GM12878 (cell line): ENCODE data around the gene DCPS.

Source experiments
- POLR2A ChIP-seq: IDR thresholded peaks from 2 replicates; pipeline ENCODE4 v1.6.1; 2011; ENCODE audit warnings: low read depth, mild to moderate bottlenecking, low read length
- POLR2AphosphoS5 ChIP-seq: IDR thresholded peaks from 2 replicates; pipeline ENCODE4 v1.6.1; 2011; ENCODE audit warnings: mild to moderate bottlenecking, low read length, inconsistent platforms
- SIN3A ChIP-seq: IDR thresholded peaks from 2 replicates; pipeline ENCODE4 v1.6.1; 2012; ENCODE audit warnings: low read depth, low read length, improper control_type of control experiment
- SREBF2 ChIP-seq: IDR thresholded peaks from 2 replicates; pipeline ENCODE4 v1.6.1; 2012; ENCODE audit warnings: mild to moderate bottlenecking, low read length
- ZSCAN29 ChIP-seq: fragments of 450-650 bp; IDR thresholded peaks from 2 replicates; pipeline ENCODE4 v1.6.1; 2017; ENCODE audit warnings: mild to moderate bottlenecking, moderate library complexity
- TF ChIP-seq, protein P1 (sequence below): IDR thresholded peaks from 2 replicates; pipeline ENCODE4 v1.6.1; 2012; ENCODE audit warnings: low read depth, low read length, improper control_type of control experiment
- TF ChIP-seq, protein P2 (sequence below), 3 experiments: IDR thresholded peaks in 2 of 3; conservative IDR thresholded peaks in 1 of 3; 2 replicates each; pipeline ENCODE4 v1.5.1; 2011; ENCODE audit warnings: low read depth in 3 of 3, low read length in 3 of 3, mild to moderate bottlenecking in 3 of 3, control low read depth in 2 of 3, moderate library complexity in 2 of 3, inconsistent platforms in 1 of 3, mixed read lengths in 1 of 3; ENCODE audit not compliant: control insufficient read depth in 2 of 3, insufficient read depth in 1 of 3; ENCODE audit errors: extremely low read depth in 1 of 3
- TF ChIP-seq, protein P3 (sequence below): fragments of 450-650 bp; formaldehyde crosslinking; IDR thresholded peaks from 2 replicates; pipeline ENCODE4 v1.4.0; 2020; ENCODE audit warnings: mild to moderate bottlenecking, moderate library complexity

GRCh38 chr11:126304457-126305075, 706 bp downstream of the DCPS start:
- no peak; the same call in 1 of the 2 replicates for TF ChIP-seq POLR2AphosphoS5
- TF ChIP-seq, protein P1, sequence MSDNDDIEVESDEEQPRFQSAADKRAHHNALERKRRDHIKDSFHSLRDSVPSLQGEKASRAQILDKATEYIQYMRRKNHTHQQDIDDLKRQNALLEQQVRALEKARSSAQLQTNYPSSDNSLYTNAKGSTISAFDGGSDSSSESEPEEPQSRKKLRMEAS = no peak
- TF ChIP-seq, protein P2, sequence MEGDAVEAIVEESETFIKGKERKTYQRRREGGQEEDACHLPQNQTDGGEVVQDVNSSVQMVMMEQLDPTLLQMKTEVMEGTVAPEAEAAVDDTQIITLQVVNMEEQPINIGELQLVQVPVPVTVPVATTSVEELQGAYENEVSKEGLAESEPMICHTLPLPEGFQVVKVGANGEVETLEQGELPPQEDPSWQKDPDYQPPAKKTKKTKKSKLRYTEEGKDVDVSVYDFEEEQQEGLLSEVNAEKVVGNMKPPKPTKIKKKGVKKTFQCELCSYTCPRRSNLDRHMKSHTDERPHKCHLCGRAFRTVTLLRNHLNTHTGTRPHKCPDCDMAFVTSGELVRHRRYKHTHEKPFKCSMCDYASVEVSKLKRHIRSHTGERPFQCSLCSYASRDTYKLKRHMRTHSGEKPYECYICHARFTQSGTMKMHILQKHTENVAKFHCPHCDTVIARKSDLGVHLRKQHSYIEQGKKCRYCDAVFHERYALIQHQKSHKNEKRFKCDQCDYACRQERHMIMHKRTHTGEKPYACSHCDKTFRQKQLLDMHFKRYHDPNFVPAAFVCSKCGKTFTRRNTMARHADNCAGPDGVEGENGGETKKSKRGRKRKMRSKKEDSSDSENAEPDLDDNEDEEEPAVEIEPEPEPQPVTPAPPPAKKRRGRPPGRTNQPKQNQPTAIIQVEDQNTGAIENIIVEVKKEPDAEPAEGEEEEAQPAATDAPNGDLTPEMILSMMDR (IDR thresholded peaks at IDR 0.05 in 2 of 3, conservative IDR thresholded peaks at IDR 0.05 in 1 of 3; ENCODE audit: control insufficient read depth in 2 of 3, extremely low read depth in 1 of 3, insufficient read depth in 1 of 3, low read depth in 3 of 3, low read length in 3 of 3) = no peak
- TF ChIP-seq POLR2A = no peak
- TF ChIP-seq SIN3A = no peak
- no peak for TF ChIP-seq ZSCAN29
- TF ChIP-seq, protein P3, sequence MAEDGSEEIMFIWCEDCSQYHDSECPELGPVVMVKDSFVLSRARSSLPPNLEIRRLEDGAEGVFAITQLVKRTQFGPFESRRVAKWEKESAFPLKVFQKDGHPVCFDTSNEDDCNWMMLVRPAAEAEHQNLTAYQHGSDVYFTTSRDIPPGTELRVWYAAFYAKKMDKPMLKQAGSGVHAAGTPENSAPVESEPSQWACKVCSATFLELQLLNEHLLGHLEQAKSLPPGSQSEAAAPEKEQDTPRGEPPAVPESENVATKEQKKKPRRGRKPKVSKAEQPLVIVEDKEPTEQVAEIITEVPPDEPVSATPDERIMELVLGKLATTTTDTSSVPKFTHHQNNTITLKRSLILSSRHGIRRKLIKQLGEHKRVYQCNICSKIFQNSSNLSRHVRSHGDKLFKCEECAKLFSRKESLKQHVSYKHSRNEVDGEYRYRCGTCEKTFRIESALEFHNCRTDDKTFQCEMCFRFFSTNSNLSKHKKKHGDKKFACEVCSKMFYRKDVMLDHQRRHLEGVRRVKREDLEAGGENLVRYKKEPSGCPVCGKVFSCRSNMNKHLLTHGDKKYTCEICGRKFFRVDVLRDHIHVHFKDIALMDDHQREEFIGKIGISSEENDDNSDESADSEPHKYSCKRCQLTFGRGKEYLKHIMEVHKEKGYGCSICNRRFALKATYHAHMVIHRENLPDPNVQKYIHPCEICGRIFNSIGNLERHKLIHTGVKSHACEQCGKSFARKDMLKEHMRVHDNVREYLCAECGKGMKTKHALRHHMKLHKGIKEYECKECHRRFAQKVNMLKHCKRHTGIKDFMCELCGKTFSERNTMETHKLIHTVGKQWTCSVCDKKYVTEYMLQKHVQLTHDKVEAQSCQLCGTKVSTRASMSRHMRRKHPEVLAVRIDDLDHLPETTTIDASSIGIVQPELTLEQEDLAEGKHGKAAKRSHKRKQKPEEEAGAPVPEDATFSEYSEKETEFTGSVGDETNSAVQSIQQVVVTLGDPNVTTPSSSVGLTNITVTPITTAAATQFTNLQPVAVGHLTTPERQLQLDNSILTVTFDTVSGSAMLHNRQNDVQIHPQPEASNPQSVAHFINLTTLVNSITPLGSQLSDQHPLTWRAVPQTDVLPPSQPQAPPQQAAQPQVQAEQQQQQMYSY (CRISPR knock-in tag) = no peak
- TF ChIP-seq SREBF2 = no peak
